Measurements from ENCODE around the gene ITPR1. TPM values are rescaled to one million over a fixed set of nuclear protein-coding genes. Genes with fewer than 3 reads are reported as not detected.
A peak's percentile ranks its signal among the peaks of the same experiment; 100 is the strongest.

Gene ITPR1
- total RNA-seq, 1 donor from 2014 or later = 6.7 TPM

GRCh38 chr3:4729061-4729973, 236.2 kb downstream of the ITPR1 start:
- peak overlapping the region; percentile 29 for H3K27ac Mint-ChIP-seq (ENCODE audit: unreplicated experiment)

GRCh38 chr3:4730719-4731118, 237.6 kb downstream of the ITPR1 start:
- DNase-seq (ENCODE audit: low read depth) = peak; percentile 61
- no peaks in the 10 kb centered on the region for H3K27me3 Mint-ChIP-seq (ENCODE audit: low read depth, unreplicated experiment)
- no peak overlapping the region for H3K9ac ChIP-seq (ENCODE audit: low read length)
- H3K36me3 Mint-ChIP-seq (ENCODE audit: low read depth, unreplicated experiment) = peaks cover 1% of the 10 kb centered on the region
- peaks cover 6% of the 10 kb centered on the region for H3K4me1 ChIP-seq (ENCODE audit: insufficient read depth, low read length)
- peak overlapping the region; percentile 59 for H3K4me2 ChIP-seq (ENCODE audit: low read length)
- no peaks in the 10 kb centered on the region for H3K27me3 ChIP-seq (ENCODE audit: insufficient read depth, low read length)
- H3K4me3 ChIP-seq (ENCODE audit: insufficient read depth, low read depth, low read length) = no peak overlapping the region
- no peak overlapping the region for H2AFZ ChIP-seq (ENCODE audit: low read depth, low read length)
- TF ChIP-seq CTCF (IDR thresholded peaks at IDR 0.05; ENCODE audit: insufficient read depth, low read depth, low read length) = no peak
- no peak for TF ChIP-seq EZH2 (IDR thresholded peaks at IDR 0.05; ENCODE audit: insufficient read depth, low read length)
- no peaks in the 10 kb centered on the region for H4K20me1 ChIP-seq (ENCODE audit: insufficient read depth, low read length)
- no peak overlapping the region for H3K4me3 Mint-ChIP-seq (ENCODE audit: unreplicated experiment)
- no peak overlapping the region for H3K27ac Mint-ChIP-seq (ENCODE audit: unreplicated experiment)
- H3K4me1 Mint-ChIP-seq (ENCODE audit: low read depth, unreplicated experiment) = peaks cover 28% of the 10 kb centered on the region
- H3K9me3 ChIP-seq (ENCODE audit: insufficient read depth, low read depth, low read length) = no peaks in the 10 kb centered on the region
- no peak overlapping the region for H3K27ac ChIP-seq (ENCODE audit: low read depth, low read length)
- H3K79me2 ChIP-seq (ENCODE audit: insufficient read depth, low read length) = no peaks in the 10 kb centered on the region
- FAIRE-seq = no peak
- peaks cover 2% of the 10 kb centered on the region for H3K9me3 Mint-ChIP-seq (ENCODE audit: unreplicated experiment)
- H3K36me3 ChIP-seq (ENCODE audit: insufficient read depth, low read length) = no peaks in the 10 kb centered on the region

More at GRCh38 chr3:4729061-4729973, 236.2 kb downstream of the ITPR1 start:
- Histone ChIP-seq H3K27ac (ENCODE audit: low read depth, low read length) (no peak overlapping the region), H3K4me1 (ENCODE audit: insufficient read depth, low read length) (peaks cover 6% of the 10 kb centered on the region), H3K4me3 (ENCODE audit: insufficient read depth, low read depth, low read length) (no peak overlapping the region), H3K9ac (ENCODE audit: low read length) (no peak overlapping the region), H3K9me3 (ENCODE audit: insufficient read depth, low read depth, low read length) (no peaks in the 10 kb centered on the region), H2AFZ (ENCODE audit: low read depth, low read length) (no peak overlapping the region), H3K4me2 (ENCODE audit: low read length) (no peak overlapping the region), H4K20me1 (ENCODE audit: insufficient read depth, low read length) (no peaks in the 10 kb centered on the region), H3K36me3 (ENCODE audit: insufficient read depth, low read length) (no peaks in the 10 kb centered on the region), H3K79me2 (ENCODE audit: insufficient read depth, low read length) (no peaks in the 10 kb centered on the region), H3K27me3 (ENCODE audit: insufficient read depth, low read length) (no peaks in the 10 kb centered on the region)
- Mint-ChIP-seq H3K4me3 (ENCODE audit: unreplicated experiment) (no peak overlapping the region), H3K4me1 (ENCODE audit: low read depth, unreplicated experiment) (peaks cover 29% of the 10 kb centered on the region), H3K36me3 (ENCODE audit: low read depth, unreplicated experiment) (peaks cover 1% of the 10 kb centered on the region), H3K9me3 (ENCODE audit: unreplicated experiment) (peaks cover 2% of the 10 kb centered on the region), H3K27me3 (ENCODE audit: low read depth, unreplicated experiment) (no peaks in the 10 kb centered on the region)
- DNase-seq (ENCODE audit: low read depth) (no peak), FAIRE-seq (no peak)
- no peak for TF ChIP-seq CTCF (IDR thresholded peaks at IDR 0.05; ENCODE audit: insufficient read depth, low read depth, low read length)
- no peak for TF ChIP-seq EZH2 (IDR thresholded peaks at IDR 0.05; ENCODE audit: insufficient read depth, low read length)
